HEK293T (cell line): ENCODE measurements around the gene ZNF33B.

Experiments
- CTCF ChIA-PET: fragments of 350-600 bp; formaldehyde crosslinking; extraction: SDS; loops from one replicate; lab custom pipeline; 2021; ENCODE audit warnings: antibody characterized with exemption, inconsistent platforms; lab: Yijun Ruan, JAX
- POLR2A ChIA-PET: fragments of 350-600 bp; formaldehyde crosslinking; extraction: SDS; loops from one replicate; lab custom pipeline; 2020; ENCODE audit warnings: antibody characterized with exemption, inconsistent platforms; lab: Yijun Ruan, JAX
- DNase-seq: peaks from one replicate; pipeline ENCODE4 v3.0.0; 2012; ENCODE audit warnings: mixed read lengths; ENCODE audit errors: extremely low spot score
- ARNT ChIP-seq: fragments of 450-650 bp; IDR thresholded peaks from 2 replicates; pipeline ENCODE4 v1.6.1; 2017; ENCODE audit warnings: mild to moderate bottlenecking
- BHLHE40 ChIP-seq: fragments of 450-650 bp; IDR thresholded peaks from 2 replicates; pipeline ENCODE4 v1.6.1; 2016; ENCODE audit warnings: mild to moderate bottlenecking, moderate library complexity, borderline replicate concordance
- CTBP1 ChIP-seq: fragments of 450-650 bp; IDR thresholded peaks from 2 replicates; pipeline ENCODE4 v1.6.1; 2016; ENCODE audit warnings: borderline replicate concordance
- ELF4 ChIP-seq: fragments of 450-650 bp; IDR thresholded peaks from 2 replicates; pipeline ENCODE4 v1.6.1; 2017; ENCODE audit warnings: antibody characterized with exemption
- FOXA1 ChIP-seq: fragments of 450-650 bp; IDR thresholded peaks from 2 replicates; pipeline ENCODE4 v1.6.1; 2016; ENCODE audit warnings: mild to moderate bottlenecking
- FOXK2 ChIP-seq: fragments of 450-650 bp; IDR thresholded peaks from 2 replicates; pipeline ENCODE4 v1.6.1; 2016; ENCODE audit warnings: mild to moderate bottlenecking
- FOXM1 ChIP-seq: fragments of 450-650 bp; IDR thresholded peaks from 2 replicates; pipeline ENCODE4 v1.6.1; 2017; ENCODE audit warnings: mild to moderate bottlenecking, borderline replicate concordance
- HDGF ChIP-seq: fragments of 450-650 bp; IDR thresholded peaks from 2 replicates; pipeline ENCODE4 v1.6.1; 2017; ENCODE audit warnings: antibody characterized with exemption, borderline replicate concordance
- L3MBTL2 ChIP-seq: fragments of 450-650 bp; conservative IDR thresholded peaks from 2 replicates; pipeline ENCODE4 v1.6.1; 2016; ENCODE audit warnings: mild to moderate bottlenecking
- LEF1 ChIP-seq: fragments of 450-650 bp; IDR thresholded peaks from 2 replicates; pipeline ENCODE4 v1.6.1; 2017; ENCODE audit warnings: mild to moderate bottlenecking, borderline replicate concordance
- NFRKB ChIP-seq: fragments of 450-650 bp; IDR thresholded peaks from 2 replicates; pipeline ENCODE4 v1.6.1; 2016; ENCODE audit warnings: mild to moderate bottlenecking, moderate library complexity
- SP1 ChIP-seq: fragments of 450-650 bp; IDR thresholded peaks from 2 replicates; pipeline ENCODE4 v1.6.1; 2017
- SUZ12 ChIP-seq: fragments of 450-650 bp; IDR thresholded peaks from 2 replicates; pipeline ENCODE4 v1.6.1; 2016; ENCODE audit warnings: mild to moderate bottlenecking
- TARDBP ChIP-seq: fragments of 450-650 bp; IDR thresholded peaks from 2 replicates; pipeline ENCODE4 v1.6.1; 2016
- ZNF384 ChIP-seq: fragments of 450-650 bp; IDR thresholded peaks from 2 replicates; pipeline ENCODE4 v1.6.1; 2016
- TF ChIP-seq, protein P1 (sequence below): fragments of 450-650 bp; IDR thresholded peaks from 2 replicates; pipeline ENCODE4 v1.6.1; 2016

ZNF33B gene

GRCh38 chr10:42648512-42648911, 10.1 kb upstream of the ZNF33B start:
- POLR2A ChIA-PET: no interaction called here

GRCh38 chr10:42646687-42647640, 8.6 kb upstream of the ZNF33B start:
- no peak for DNase-seq
- TF ChIP-seq L3MBTL2: no peak
- POLR2A ChIA-PET: no interaction called here
- CTCF ChIA-PET: no interaction called here

More at GRCh38 chr10:42648512-42648911, 10.1 kb upstream of the ZNF33B start:
- TF ChIP-seq HDGF (no peak), FOXK2 (no peak), FOXA1 (no peak), L3MBTL2 (no peak), CTBP1 (no peak), SUZ12 (no peak), SP1 (no peak), NFRKB (no peak)
- TF ChIP-seq, protein P1, sequence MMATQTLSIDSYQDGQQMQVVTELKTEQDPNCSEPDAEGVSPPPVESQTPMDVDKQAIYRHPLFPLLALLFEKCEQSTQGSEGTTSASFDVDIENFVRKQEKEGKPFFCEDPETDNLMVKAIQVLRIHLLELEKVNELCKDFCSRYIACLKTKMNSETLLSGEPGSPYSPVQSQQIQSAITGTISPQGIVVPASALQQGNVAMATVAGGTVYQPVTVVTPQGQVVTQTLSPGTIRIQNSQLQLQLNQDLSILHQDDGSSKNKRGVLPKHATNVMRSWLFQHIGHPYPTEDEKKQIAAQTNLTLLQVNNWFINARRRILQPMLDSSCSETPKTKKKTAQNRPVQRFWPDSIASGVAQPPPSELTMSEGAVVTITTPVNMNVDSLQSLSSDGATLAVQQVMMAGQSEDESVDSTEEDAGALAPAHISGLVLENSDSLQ: no peak
- no peak for DNase-seq
- CTCF ChIA-PET: no interaction called here

- POLR2A ChIA-PET: no interaction called here
- CTCF ChIA-PET: no interaction called here
- DNase-seq: no peak
- TF ChIP-seq BHLHE40 (no peak), ARNT (no peak), SP1 (no peak), NFRKB (no peak), FOXK2 (no peak), FOXA1 (no peak)
- TF ChIP-seq, protein P1: no peak
Observed at GRCh38 chr10:42646214-42646613, 7.8 kb upstream of the ZNF33B start.

DNA sequence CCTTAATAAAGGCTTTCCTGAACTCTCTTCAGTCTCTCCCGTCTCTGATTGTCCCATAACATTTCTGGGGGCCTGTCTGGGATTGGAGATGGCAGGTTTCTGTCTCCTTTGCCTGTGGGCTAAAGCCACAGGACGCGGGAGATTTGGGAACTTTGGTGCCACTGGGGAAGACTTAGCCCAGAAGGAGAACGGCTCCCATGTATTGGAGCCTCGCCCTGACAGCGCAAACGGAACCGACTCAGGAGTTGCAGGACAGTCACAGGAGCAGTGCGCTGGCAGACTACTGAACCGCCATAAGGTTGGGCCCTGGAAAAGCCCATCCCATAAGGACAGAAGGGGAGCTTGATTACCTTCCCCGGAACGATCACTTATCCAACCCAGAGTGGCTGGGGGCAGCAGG, 7.1 kb upstream of the ZNF33B start:
- TF ChIP-seq ELF4 (no peak), CTBP1 (no peak), ARNT (no peak), L3MBTL2 (no peak)
- CTCF ChIA-PET: no interaction called here
- POLR2A ChIA-PET: no interaction called here
- no peak for DNase-seq

- ChIA-PET CTCF (no interaction called here), POLR2A (no interaction called here)
- TF ChIP-seq ELF4 (no peak), L3MBTL2 (no peak), NFRKB (no peak), FOXK2 (no peak), FOXM1 (no peak), SP1 (no peak), HDGF (no peak), CTBP1 (no peak), FOXA1 (no peak), ARNT (no peak), SUZ12 (no peak), BHLHE40 (no peak)
- TF ChIP-seq, protein P1: no peak
- DNase-seq: no peak
Observed at GRCh38 chr10:42645103-42645502, 6.7 kb upstream of the ZNF33B start.

GRCh38 chr10:42640610-42641229, 2.4 kb upstream of the ZNF33B start:
- no peak for TF ChIP-seq FOXK2
- TF ChIP-seq ZNF384: no peak
- TF ChIP-seq, protein P1: no peak
- ChIA-PET POLR2A (no interaction called here), CTCF (no interaction called here)
- DNase-seq: no peak

GRCh38 chr10:42638821-42639270, 476 bp upstream of the ZNF33B start:
- no peak for TF ChIP-seq ARNT
- TF ChIP-seq FOXM1: no peak
- no peak for TF ChIP-seq ELF4
- no peak for TF ChIP-seq HDGF
- TF ChIP-seq, protein P1: no peak
- no peak for TF ChIP-seq FOXA1
- no peak for TF ChIP-seq L3MBTL2
- TF ChIP-seq LEF1: no peak
- TF ChIP-seq FOXK2: no peak
- TF ChIP-seq NFRKB: no peak
- no peak for TF ChIP-seq SP1
- TF ChIP-seq TARDBP: no peak
- TF ChIP-seq BHLHE40: no peak
- no peak for TF ChIP-seq SUZ12
- no peak for TF ChIP-seq ZNF384
- TF ChIP-seq CTBP1: no peak
- DNase-seq: no peak
- POLR2A ChIA-PET: no interaction called here
- CTCF ChIA-PET: no interaction called here
